Measurements from ENCODE around the gene C1R. TPM values are rescaled to one million over a fixed set of nuclear protein-coding genes. Genes with fewer than 3 reads are reported as not detected.

C1R gene
- total RNA-seq, 6 donors from 2014 or later, result 116 to 410 (median 210) TPM

DNA sequence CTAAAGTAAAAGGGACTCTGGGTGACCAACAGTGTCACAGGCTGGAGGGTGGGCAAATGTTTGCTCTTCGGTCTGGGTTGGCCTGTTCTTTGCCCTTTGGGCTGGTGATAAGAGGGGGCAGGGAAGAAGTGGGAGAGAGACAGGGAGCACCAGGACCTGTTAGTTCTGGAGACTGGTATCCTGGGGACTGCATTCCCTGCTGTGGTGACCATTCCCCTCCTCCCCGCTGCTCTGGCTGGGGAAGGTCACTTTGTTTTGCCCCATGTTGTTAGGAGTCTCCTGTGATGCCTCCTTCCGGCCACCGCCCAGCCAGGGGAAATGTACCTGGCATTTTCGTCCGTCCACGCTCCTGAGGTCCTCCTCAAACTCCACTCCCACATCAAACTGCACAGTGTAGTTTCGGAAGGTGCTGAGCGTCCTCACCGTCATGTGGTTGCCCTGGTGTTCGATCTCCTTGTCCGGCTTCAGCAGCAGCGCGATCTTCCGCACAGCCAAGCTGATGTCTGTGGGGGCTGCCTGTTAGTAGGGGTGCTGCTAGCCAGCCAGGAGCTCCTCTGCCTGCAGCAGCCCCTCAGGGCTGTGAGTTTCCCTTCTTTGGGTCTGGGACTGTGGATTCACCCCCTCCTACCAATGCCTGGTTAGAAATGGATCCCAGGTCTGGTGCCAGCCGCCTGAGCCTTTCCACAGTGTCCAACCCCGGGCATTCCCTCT lies 35.8 kb upstream of the C1R start:
- Histone ChIP-seq H3K27ac (no peak overlapping the region), H3K4me3 (no peak overlapping the region), H3K4me1 (peaks cover 21 to 28% (median 23%) of the 10 kb centered on the region in 4 donors), H3K27me3 (peaks cover 0 to 3% (median 0%) of the 10 kb centered on the region in 4 donors), H3K9me3 (no peaks in the 10 kb centered on the region), H3K36me3 (no peaks in the 10 kb centered on the region)
- WGBS, 2 donors, result 81 to 84% methylated on average over 15 to 16 of the region's 17 CpGs
- DNase-seq, result no peak
- TF ChIP-seq, protein P1, sequence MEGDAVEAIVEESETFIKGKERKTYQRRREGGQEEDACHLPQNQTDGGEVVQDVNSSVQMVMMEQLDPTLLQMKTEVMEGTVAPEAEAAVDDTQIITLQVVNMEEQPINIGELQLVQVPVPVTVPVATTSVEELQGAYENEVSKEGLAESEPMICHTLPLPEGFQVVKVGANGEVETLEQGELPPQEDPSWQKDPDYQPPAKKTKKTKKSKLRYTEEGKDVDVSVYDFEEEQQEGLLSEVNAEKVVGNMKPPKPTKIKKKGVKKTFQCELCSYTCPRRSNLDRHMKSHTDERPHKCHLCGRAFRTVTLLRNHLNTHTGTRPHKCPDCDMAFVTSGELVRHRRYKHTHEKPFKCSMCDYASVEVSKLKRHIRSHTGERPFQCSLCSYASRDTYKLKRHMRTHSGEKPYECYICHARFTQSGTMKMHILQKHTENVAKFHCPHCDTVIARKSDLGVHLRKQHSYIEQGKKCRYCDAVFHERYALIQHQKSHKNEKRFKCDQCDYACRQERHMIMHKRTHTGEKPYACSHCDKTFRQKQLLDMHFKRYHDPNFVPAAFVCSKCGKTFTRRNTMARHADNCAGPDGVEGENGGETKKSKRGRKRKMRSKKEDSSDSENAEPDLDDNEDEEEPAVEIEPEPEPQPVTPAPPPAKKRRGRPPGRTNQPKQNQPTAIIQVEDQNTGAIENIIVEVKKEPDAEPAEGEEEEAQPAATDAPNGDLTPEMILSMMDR (IDR thresholded peaks at IDR 0.05), result no peak
- no peak for TF ChIP-seq POLR2AphosphoS5 (IDR thresholded peaks at IDR 0.05)
- no peak for TF ChIP-seq EP300 (IDR thresholded peaks at IDR 0.05)
- no peak for TF ChIP-seq POLR2A (IDR thresholded peaks at IDR 0.05)
- no peak for ATAC-seq (ENCODE audit: low FRiP score in 2 of 2)

DNA sequence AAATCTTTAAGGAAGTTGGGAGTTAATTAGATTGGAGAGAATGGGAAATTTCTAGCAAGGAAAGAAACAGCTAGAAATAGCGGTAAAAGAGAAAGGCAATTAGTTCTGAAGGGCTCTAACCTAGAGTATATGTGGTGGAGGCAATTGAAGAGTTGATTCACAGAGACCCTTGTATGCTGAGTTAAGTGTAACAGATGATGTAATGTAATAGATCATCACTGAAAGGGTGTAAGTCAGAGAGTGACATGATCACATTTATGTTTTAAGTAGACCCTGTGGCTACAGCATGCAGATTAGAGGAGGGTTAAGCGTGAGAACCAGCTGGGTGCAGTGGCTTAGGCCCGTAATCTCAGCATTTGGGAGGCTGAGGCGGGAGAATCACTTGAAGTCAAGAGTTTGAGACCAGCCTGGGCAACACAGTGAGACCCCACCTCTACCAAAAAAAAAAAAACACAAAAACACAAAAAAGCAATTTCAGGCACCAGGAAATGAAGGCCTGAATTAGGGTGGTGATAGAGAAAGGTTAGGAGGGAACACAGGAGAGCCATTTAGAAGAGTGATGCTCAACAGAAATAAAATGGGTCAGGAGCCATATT lies 33.5 kb upstream of the C1R start:
- Histone ChIP-seq H3K36me3 (no peaks in the 10 kb centered on the region), H3K9me3 (no peaks in the 10 kb centered on the region), H3K27me3 (peaks cover 0 to 3% (median 0%) of the 10 kb centered on the region in 4 donors), H3K4me1 (peaks cover 19 to 20% (median 19%) of the 10 kb centered on the region in 4 donors), H3K27ac (no peak overlapping the region), H3K4me3 (no peak overlapping the region)
- WGBS, 2 donors, result 87 to 97% methylated on average over 4 of the region's 4 CpGs
- DNase-seq, result no peak
- no peak for ATAC-seq (ENCODE audit: low FRiP score in 2 of 2)
- no peak for TF ChIP-seq EP300 (IDR thresholded peaks at IDR 0.05)
- TF ChIP-seq, protein P1 (IDR thresholded peaks at IDR 0.05), result no peak
- no peak for TF ChIP-seq POLR2AphosphoS5 (IDR thresholded peaks at IDR 0.05)
- no peak for TF ChIP-seq POLR2A (IDR thresholded peaks at IDR 0.05)

DNA sequence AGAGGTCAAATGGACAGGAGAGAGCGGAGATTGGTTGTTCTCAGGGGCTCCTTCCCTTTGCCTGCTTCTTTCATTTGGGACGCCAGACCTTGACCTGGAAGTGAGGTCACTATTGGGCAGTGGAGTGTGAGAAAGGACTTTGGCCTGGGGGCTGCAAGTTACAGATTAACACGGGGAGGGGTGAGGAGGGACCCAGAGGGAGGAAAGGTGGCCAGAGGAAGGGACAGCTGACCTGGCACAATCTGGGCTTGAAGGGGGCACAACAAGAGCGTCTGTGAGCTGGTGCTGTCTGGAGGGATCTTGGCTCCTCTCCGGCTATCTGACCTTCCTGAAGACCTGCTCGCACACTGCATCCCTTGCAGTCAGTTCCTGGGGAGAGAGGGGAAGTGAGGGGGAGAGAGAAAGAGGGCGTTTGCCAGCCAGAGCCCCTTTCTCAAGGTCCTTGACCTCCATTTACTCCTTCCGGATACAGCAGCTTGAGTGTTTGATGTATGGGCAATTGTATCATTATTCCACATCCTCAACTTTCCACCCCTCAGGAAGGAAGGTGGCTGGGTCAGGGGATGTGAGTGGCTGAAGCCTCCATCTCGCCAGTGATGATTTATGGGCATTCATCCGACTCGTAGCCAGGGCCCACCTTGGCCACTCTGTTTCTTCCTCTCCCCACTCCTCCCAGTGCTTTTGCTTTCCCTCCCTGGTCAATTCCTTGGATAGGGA lies 31.7 kb upstream of the C1R start:
- peaks cover 0 to 4% (median 0%) of the 10 kb centered on the region in 4 donors for H3K36me3 ChIP-seq
- 55 to 56% methylated on average over 11 of the region's 11 CpGs for WGBS, 2 donors
- no peak for TF ChIP-seq POLR2AphosphoS5 (IDR thresholded peaks at IDR 0.05)
- no peak for TF ChIP-seq POLR2A (IDR thresholded peaks at IDR 0.05)
- no peak overlapping the region for H3K4me3 ChIP-seq
- no peaks in the 10 kb centered on the region for H3K9me3 ChIP-seq
- ATAC-seq (ENCODE audit: low FRiP score in 2 of 2) (no peak), DNase-seq (no peak)
- H3K4me1 ChIP-seq, result peaks cover 1 to 8% (median 6%) of the 10 kb centered on the region in 4 donors
- H3K27ac ChIP-seq, result peak overlapping the region in 1 of 4 donors; percentile 20
- H3K27me3 ChIP-seq, result no peaks in the 10 kb centered on the region

DNA sequence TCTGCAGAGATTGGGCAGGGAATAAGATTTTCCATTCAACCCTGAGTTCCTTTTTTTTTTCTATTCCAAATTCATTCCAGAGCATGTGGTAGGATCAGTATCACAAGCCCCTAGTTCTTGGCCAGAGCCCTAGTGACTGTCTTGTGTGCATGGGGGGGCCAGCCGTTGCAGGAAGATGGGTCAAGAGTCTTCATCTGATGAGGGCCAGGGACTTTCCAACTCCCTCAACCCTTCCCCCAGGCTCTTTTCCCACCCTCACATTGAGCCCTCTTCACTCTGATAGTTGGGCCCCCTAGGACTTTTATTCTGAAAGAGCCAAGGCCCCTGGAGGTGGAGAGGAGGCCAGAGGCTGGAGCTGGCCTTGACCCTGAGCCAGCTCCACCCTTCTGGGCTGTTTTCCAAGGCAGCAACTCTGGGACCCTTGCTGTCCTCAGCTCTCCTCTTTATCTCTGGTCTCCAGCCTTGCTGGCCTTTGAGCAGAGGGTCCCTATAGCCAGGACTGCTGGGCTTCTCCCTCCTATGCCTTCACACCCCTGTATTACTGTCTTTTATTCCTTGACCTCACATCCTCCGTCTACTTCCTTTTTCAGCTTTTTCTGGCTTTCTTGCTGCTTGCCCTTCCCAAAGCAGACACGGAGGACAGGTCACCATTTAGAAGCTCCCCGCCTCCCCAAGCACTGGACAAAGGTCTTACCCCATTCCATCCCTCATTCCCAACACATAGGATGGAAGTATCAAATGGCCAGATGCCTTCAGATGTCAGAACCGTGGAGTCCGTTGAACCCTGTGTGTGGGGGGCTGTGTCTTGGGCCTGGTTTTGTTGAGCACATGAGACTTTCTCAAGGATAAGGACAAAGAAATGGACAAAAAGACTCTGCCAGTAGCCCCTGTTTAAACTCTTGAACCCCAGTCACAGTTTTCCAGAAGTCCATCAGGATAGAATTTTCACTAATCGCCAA lies 30.8 kb upstream of the C1R start:
- Histone ChIP-seq H3K36me3 (peaks cover 0 to 4% (median 0%) of the 10 kb centered on the region in 4 donors), H3K4me3 (no peak overlapping the region), H3K4me1 (peaks cover 0 to 5% (median 4%) of the 10 kb centered on the region in 4 donors), H3K9me3 (no peaks in the 10 kb centered on the region), H3K27me3 (no peaks in the 10 kb centered on the region), H3K27ac (peak overlapping the region in 1 of 4 donors; percentile 20)
- TF ChIP-seq POLR2AphosphoS5 (IDR thresholded peaks at IDR 0.05) (no peak), EP300 (IDR thresholded peaks at IDR 0.05) (no peak), POLR2A (IDR thresholded peaks at IDR 0.05) (no peak)
- TF ChIP-seq, protein P1 (IDR thresholded peaks at IDR 0.05), result no peak
- DNase-seq (no peak), ATAC-seq (ENCODE audit: low FRiP score in 2 of 2) (peak in 1 of 2 donors; percentile 9)
- WGBS, 2 donors, result 68 to 77% methylated on average over 7 of the region's 7 CpGs

Data from upper lobe of left lung (tissue), 6 donors.